ENCODE measurements around the gene ATG4A. TPM values are rescaled to one million over a fixed set of nuclear protein-coding genes. Genes with fewer than 3 reads are reported as not detected.
A peak's percentile ranks its signal among the peaks of the same experiment; 100 is the strongest.

The ATG4A gene
- total RNA-seq, 8 experiments from 2014 or later = 5.0 to 29.7 (median 8.4) TPM

DNA sequence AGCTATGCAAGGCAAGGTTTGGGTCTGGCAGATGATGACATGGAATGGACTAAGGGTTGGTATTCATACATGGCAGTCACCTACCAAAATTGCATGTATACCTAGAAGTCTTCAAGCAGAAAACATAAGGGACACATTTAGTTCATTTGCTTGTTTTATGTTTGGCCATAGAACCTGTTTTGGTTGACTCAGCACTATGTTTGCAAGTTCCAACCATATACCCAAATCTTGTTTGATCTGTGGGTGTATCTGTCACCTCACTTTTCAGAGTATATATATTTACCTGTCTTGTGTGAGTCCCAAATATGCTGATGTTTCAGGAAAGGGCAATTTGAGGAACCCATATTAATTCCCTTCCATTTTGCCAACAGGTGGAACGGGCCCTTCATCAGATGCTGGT lies 39.3 kb downstream of the ATG4A start:
- Histone ChIP-seq H3K27ac (no peak overlapping the region), H3K4me1 (replicated peaks in 1 of 2) (no peaks in the 10 kb centered on the region), H3K4me3 (no peak overlapping the region)
- in situ Hi-C loops (cut with MboI; ENCODE audit: low pct_unique_long_range_greater_than_20kb in 2 of 9, low sequenced_read_pairs in 9 of 9, unreplicated experiment in 9 of 9) = no loop called here
- ATAC-seq (replicated peaks in 6 of 8) = no peak
- WGBS, 10 experiments = no CpG with 5 or more reads among the region's 1 CpG

DNA sequence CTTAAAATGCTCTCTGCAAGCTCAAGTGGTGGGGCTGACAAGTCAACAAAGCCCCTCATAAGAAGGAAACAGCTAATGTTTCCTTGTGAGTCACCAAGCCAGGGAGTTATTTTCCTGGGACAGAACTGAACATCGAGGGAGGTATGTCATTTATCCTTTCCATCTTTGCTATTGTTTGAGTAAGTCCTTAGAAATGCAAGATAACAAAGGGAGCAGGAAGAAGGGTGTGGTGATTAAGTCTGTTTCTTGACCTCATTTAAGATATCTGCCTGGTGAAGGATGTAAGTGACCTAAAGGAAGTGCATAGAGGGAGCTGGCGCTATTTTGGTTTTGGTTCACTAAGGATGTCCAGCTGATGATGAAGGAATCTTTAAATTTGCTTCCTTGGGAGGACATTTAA lies 39.9 kb downstream of the ATG4A start:
- no peak overlapping the region for H3K27ac ChIP-seq
- H3K4me1 ChIP-seq (replicated peaks in 1 of 2) = no peaks in the 10 kb centered on the region
- ATAC-seq (replicated peaks in 6 of 8) = no peak
- 0 to 40% (median 14%) methylated on average over 1 of the region's 2 CpGs; no CpG with 5 or more reads in 7 of the 10 experiments for WGBS, 10 experiments
- H3K4me3 ChIP-seq = no peak overlapping the region
- in situ Hi-C loops (cut with MboI; ENCODE audit: low pct_unique_long_range_greater_than_20kb in 2 of 9, low sequenced_read_pairs in 9 of 9, unreplicated experiment in 9 of 9) = no loop called here

- H3K4me1 ChIP-seq (replicated peaks in 1 of 2) = no peaks in the 10 kb centered on the region
- ATAC-seq (replicated peaks in 6 of 8) = no peak
- in situ Hi-C loops (cut with MboI; ENCODE audit: low pct_unique_long_range_greater_than_20kb in 2 of 9, low sequenced_read_pairs in 9 of 9, unreplicated experiment in 9 of 9) = no loop called here
- 60 to 100% (median 89%) methylated on average over 1 to 2 of the region's 8 CpGs; no CpG with 5 or more reads in 6 of the 10 experiments for WGBS, 10 experiments
- H3K4me3 ChIP-seq = no peak overlapping the region
- H3K27ac ChIP-seq = no peak overlapping the region
These were observed 40.5 kb downstream of the ATG4A start for GRCh38 chrX:108132034-108132433.

DNA sequence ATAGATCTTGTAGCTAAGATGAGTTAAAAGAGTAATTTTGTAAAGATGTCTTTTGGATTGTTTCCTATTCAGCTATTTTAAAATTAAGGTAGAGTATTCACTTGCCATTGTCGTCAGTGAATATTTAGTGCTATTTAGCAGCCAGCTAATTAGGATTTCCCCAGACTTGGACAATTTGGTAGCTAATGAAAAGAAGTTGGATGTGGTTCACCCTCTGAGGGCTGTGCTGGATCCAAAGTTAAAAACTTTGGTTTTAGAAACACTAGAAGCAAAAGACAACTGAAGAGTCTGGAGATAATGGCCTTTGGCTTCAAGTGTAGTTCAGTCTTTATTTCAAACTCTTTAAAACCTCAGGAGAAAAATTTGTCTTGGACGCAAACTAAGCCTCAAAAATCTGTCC lies 41.3 kb downstream of the ATG4A start:
- 53 to 100% (median 93%) methylated on average over 1 to 2 of the region's 2 CpGs; no CpG with 5 or more reads in 6 of the 10 experiments for WGBS, 10 experiments
- in situ Hi-C loops (cut with MboI; ENCODE audit: low pct_unique_long_range_greater_than_20kb in 2 of 9, low sequenced_read_pairs in 9 of 9, unreplicated experiment in 9 of 9) = no loop called here
- Histone ChIP-seq H3K4me1 (replicated peaks in 1 of 2) (no peaks in the 10 kb centered on the region), H3K4me3 (no peak overlapping the region), H3K27ac (no peak overlapping the region)
- no peak for ATAC-seq (replicated peaks in 6 of 8)

DNA sequence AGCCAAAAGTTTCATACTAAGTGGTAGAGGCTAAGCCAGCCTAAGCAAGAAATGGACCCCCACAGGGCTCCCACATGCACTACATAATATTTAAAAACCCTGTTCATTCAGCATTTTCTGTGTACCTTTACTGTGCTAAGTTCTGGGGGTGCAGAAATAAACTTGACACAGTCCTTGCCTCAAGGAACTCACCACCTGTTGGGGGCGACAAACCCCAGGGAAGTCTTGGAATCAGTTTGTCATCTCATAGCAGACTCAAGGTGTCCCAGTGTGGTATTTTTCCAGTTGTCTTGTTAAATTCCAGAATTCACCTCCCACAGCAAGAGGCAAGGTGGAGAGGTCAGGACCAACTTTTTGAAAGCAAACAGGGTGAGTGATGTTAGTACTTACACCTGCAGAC lies 43.1 kb downstream of the ATG4A start:
- Histone ChIP-seq H3K4me1 (replicated peaks in 1 of 2) (no peaks in the 10 kb centered on the region), H3K4me3 (no peak overlapping the region), H3K27ac (no peak overlapping the region)
- in situ Hi-C loops (cut with MboI; ENCODE audit: low pct_unique_long_range_greater_than_20kb in 2 of 9, low sequenced_read_pairs in 9 of 9, unreplicated experiment in 9 of 9) = no loop called here
- WGBS, 10 experiments = 63 to 100% (median 100%) methylated on average over 1 of the region's 1 CpG; no CpG with 5 or more reads in 7 of the 10 experiments
- ATAC-seq (replicated peaks in 6 of 8) = no peak

DNA sequence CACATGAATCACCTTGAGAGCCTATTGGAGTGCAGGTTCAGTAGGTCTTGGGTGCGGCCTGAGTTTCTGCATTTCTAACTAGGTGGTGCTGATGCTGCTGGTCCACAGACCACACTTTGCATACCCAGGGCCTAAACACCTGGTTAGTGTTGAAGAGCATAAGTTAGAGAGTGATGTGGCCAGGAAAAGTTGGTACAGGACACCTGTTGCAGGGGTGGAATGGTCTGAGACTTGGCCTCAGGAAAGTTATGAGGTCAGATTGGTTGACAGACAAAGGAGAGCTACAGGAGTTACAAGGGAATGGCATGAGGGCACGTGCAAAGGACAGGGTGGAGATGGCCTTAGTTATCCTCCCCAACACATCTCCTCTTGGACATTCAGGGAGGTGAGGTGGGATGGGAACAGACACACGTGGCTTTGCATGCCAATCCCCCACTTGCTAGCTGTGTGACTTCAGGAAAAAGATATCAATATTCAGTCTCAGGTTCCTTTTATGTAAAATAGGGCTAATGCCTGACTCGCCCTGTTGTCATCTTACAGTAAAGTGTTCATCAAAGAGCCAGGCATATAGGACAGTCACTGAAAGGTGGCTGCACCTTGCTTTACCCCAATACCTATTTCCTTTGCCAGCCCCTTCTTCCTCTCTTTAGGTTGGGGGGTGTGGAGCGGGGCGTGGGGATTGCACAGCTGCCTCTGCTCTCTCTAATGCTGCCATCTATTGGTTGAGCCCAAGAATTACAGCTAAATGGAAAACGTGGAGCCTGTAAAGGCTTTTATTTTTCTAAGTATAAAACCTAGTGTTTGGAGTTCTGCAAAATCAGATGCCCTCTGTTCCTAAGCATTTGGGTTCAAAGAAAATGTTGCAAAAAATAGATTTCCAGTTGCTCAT lies 47.5 kb downstream of the ATG4A start:
- ATAC-seq (replicated peaks in 6 of 8) = peak in 3 of 8 experiments; percentile 17 to 76 (median 54)
- in situ Hi-C loops (cut with MboI; ENCODE audit: low pct_unique_long_range_greater_than_20kb in 2 of 9, low sequenced_read_pairs in 9 of 9, unreplicated experiment in 9 of 9) = no loop called here
- no peak overlapping the region for H3K27ac ChIP-seq

GRCh38 chrX:108148524-108148923 lies 56.9 kb downstream of the ATG4A start:
- no peak overlapping the region for H3K27ac ChIP-seq
- in situ Hi-C loops (cut with MboI; ENCODE audit: low pct_unique_long_range_greater_than_20kb in 2 of 9, low sequenced_read_pairs in 9 of 9, unreplicated experiment in 9 of 9) = no loop called here
- ATAC-seq (replicated peaks in 6 of 8) = no peak
- no peak overlapping the region for H3K4me3 ChIP-seq
- no peaks in the 10 kb centered on the region for H3K4me1 ChIP-seq (replicated peaks in 1 of 2)

More for the DNA sequence above, 47.5 kb downstream of the ATG4A start:
- WGBS, 10 experiments = 50 to 78% (median 55%) methylated on average over 1 to 5 of the region's 7 CpGs; no CpG with 5 or more reads in 7 of the 10 experiments
- no peak overlapping the region for H3K4me3 ChIP-seq
- no peaks in the 10 kb centered on the region for H3K4me1 ChIP-seq (replicated peaks in 1 of 2)

DNA sequence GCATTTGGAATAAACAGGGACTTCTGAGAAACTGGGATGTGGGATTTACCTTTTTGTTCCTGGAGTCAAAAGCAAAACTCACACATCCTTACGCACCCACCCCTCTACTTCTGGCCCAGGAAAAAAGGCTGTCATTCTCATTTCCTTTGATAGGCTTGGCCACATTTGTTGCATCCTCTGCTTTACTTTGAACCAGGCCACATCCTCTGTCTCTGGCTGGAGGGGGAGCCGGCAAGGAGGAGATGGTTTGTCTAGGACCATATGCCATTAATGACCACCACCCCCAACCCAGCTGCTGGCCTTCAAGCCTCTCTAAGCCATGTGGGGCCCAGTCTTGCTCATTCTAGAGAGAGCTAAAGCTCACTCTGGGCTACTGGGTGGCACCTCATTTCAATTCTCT lies 64.5 kb downstream of the ATG4A start:
- ATAC-seq (replicated peaks in 6 of 8) = no peak
- H3K4me3 ChIP-seq = no peak overlapping the region
- no peak overlapping the region for H3K27ac ChIP-seq
- WGBS, 10 experiments = 73% methylated on average over 2 of the region's 2 CpGs; no CpG with 5 or more reads in 9 of the 10 experiments
- no peaks in the 10 kb centered on the region for H3K4me1 ChIP-seq (replicated peaks in 1 of 2)
- in situ Hi-C loops (cut with MboI; ENCODE audit: low pct_unique_long_range_greater_than_20kb in 2 of 9, low sequenced_read_pairs in 9 of 9, unreplicated experiment in 9 of 9) = no loop called here

DNA sequence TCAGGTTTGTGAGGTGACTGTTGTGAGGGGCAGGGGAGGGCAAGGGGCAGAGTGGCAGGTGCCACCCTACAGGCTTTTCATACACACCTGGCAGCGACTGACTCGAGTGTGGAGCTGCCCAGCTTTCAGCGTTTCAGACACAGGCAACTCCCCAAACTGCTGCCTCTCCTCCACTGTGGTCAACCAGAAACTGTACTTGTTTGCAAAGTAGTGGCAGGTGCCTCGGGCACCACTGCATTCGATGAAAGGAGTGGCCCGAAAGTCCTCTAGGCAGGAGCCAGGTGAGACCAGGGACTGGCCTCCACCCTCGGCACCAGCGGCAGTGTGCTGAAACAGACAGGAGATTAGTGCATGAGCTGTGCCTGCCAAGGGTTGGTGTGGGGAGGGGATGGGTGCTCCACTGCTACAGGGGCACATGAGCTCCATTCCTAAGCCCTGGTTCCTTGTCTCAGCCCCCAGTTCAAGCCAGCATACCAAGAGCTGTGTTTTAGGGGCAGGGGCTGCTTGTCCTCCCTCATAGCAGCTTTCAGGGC lies 65.4 kb downstream of the ATG4A start:
- ATAC-seq (replicated peaks in 6 of 8) = no peak
- no CpG with 5 or more reads among the region's 8 CpGs for WGBS, 10 experiments
- in situ Hi-C loops (cut with MboI; ENCODE audit: low pct_unique_long_range_greater_than_20kb in 2 of 9, low sequenced_read_pairs in 9 of 9, unreplicated experiment in 9 of 9) = no loop called here

GRCh38 chrX:108157628-108158027 lies 66.0 kb downstream of the ATG4A start:
- no peak for ATAC-seq (replicated peaks in 6 of 8)
- 40 to 100% (median 57%) methylated on average over 1 to 2 of the region's 3 CpGs; no CpG with 5 or more reads in 7 of the 10 experiments for WGBS, 10 experiments
- in situ Hi-C loops (cut with MboI; ENCODE audit: low pct_unique_long_range_greater_than_20kb in 2 of 9, low sequenced_read_pairs in 9 of 9, unreplicated experiment in 9 of 9) = no loop called here
- no peak overlapping the region for H3K27ac ChIP-seq
- H3K4me3 ChIP-seq = no peak overlapping the region
- no peaks in the 10 kb centered on the region for H3K4me1 ChIP-seq (replicated peaks in 1 of 2)

More for the DNA sequence above, 65.4 kb downstream of the ATG4A start:
- H3K27ac ChIP-seq = no peak overlapping the region
- H3K4me1 ChIP-seq (replicated peaks in 1 of 2) = no peaks in the 10 kb centered on the region
- H3K4me3 ChIP-seq = no peak overlapping the region

- H3K4me3 ChIP-seq = no peak overlapping the region
- ATAC-seq (replicated peaks in 6 of 8) = peak in 2 of 8 experiments; percentile 23 to 48
- no peak overlapping the region for H3K27ac ChIP-seq
- no peaks in the 10 kb centered on the region for H3K4me1 ChIP-seq (replicated peaks in 1 of 2)
- whole genome bisulfite sequencing, 10 experiments = 60 to 100% methylated on average over 2 to 7 of the region's 11 CpGs; no CpG with 5 or more reads in 8 of the 10 experiments
- in situ Hi-C loops (cut with MboI; ENCODE audit: low pct_unique_long_range_greater_than_20kb in 2 of 9, low sequenced_read_pairs in 9 of 9, unreplicated experiment in 9 of 9) = no loop called here
These were observed 67.6 kb downstream of the ATG4A start for GRCh38 chrX:108159028-108159670.

- no peak for ATAC-seq (replicated peaks in 6 of 8)
- no peak overlapping the region for H3K27ac ChIP-seq
- no peaks in the 10 kb centered on the region for H3K4me1 ChIP-seq (replicated peaks in 1 of 2)
- in situ Hi-C loops (cut with MboI; ENCODE audit: low pct_unique_long_range_greater_than_20kb in 2 of 9, low sequenced_read_pairs in 9 of 9, unreplicated experiment in 9 of 9) = no loop called here
- H3K4me3 ChIP-seq = no peak overlapping the region
- 10 to 29% methylated on average over 2 to 4 of the region's 5 CpGs; no CpG with 5 or more reads in 8 of the 10 experiments for WGBS, 10 experiments
These were observed 68.7 kb downstream of the ATG4A start for GRCh38 chrX:108160309-108160708.

GRCh38 chrX:108162265-108162664 lies 70.7 kb downstream of the ATG4A start:
- no peak for ATAC-seq (replicated peaks in 6 of 8)
- in situ Hi-C loops (cut with MboI; ENCODE audit: low pct_unique_long_range_greater_than_20kb in 2 of 9, low sequenced_read_pairs in 9 of 9, unreplicated experiment in 9 of 9) = no loop called here
- WGBS, 10 experiments = 0 to 100% (median 63%) methylated on average over 1 to 4 of the region's 4 CpGs; no CpG with 5 or more reads in 2 of the 10 experiments

More at GRCh38 chrX:108162265-108162664, 70.7 kb downstream of the ATG4A start:
- no peak overlapping the region for H3K4me3 ChIP-seq
- H3K4me1 ChIP-seq (replicated peaks in 1 of 2) = no peaks in the 10 kb centered on the region
- H3K27ac ChIP-seq = no peak overlapping the region

All from motor neuron (in vitro differentiated cells).